ENCODE measurements around the gene CDC45. TPM values are rescaled to one million over a fixed set of nuclear protein-coding genes. Genes with fewer than 3 reads are reported as not detected.

Gene CDC45
- total RNA-seq, 1 experiment from 2014 or later, result 29.1 TPM

- H3F3A ChIP-seq (ENCODE audit: insufficient read depth, low read depth), result no peaks in the 10 kb centered on the region
- intact Hi-C loops (cut with micrococcal nuclease; ENCODE audit: unreplicated experiment), result loop anchor here (2.0 to 10.0 kb wide), 3 partner anchors 155 to 299 kb away; partner anchors contain the start of genes CLTCL1 and SLC25A1
- H4K20me1 ChIP-seq (ENCODE audit: insufficient read depth), result peaks cover 24% of the 10 kb centered on the region
- H3K4me2 ChIP-seq, result peak overlapping the region; percentile 96
- BruUV-seq (replicated peaks), result no TSS peak
- H3K27me3 ChIP-seq (ENCODE audit: insufficient read depth, low read depth), result no peaks in the 10 kb centered on the region
- peaks cover 15% of the 10 kb centered on the region for H3K4me1 ChIP-seq (replicated peaks; ENCODE audit: insufficient read depth)
- DNase-seq, result no peak
- CTCF ChIA-PET, result interaction anchor here (0.5 to 1.5 kb wide), 2 partner anchors 333 to 1116 kb away, joined by 4 to 16 read pairs; partner anchors contain the start of gene ESS2
- H3K4me3 ChIP-seq, result peak overlapping the region; percentile 75
- POLR2A ChIA-PET (ENCODE audit: unreplicated experiment), result interaction anchor here (0.7 kb wide), 1 partner anchor 12 kb away, joined by 4 read pairs; no protein-coding TSS in a partner anchor
- H3K9me2 ChIP-seq (ENCODE audit: insufficient read depth), result no peaks in the 10 kb centered on the region
- H3K36me3 ChIP-seq (ENCODE audit: low read depth), result no peaks in the 10 kb centered on the region
- peaks cover 48% of the 10 kb centered on the region for H3K79me2 ChIP-seq (ENCODE audit: low read depth)
- no peaks in the 10 kb centered on the region for H3K9me3 ChIP-seq (ENCODE audit: insufficient read depth, low read depth)
- H3K27ac ChIP-seq, result no peak overlapping the region
- TF ChIP-seq EZH2 (IDR thresholded peaks at IDR 0.05; ENCODE audit: low read depth), result no peak
- TF ChIP-seq CTCF (conservative IDR thresholded peaks at IDR 0.05), result no peak; the same call in 1 of the 2 replicates
- H2AFZ ChIP-seq, result no peak overlapping the region
Observed at GRCh38 chr22:19477321-19478044, 2.2 kb upstream of the CDC45 start.

DNA sequence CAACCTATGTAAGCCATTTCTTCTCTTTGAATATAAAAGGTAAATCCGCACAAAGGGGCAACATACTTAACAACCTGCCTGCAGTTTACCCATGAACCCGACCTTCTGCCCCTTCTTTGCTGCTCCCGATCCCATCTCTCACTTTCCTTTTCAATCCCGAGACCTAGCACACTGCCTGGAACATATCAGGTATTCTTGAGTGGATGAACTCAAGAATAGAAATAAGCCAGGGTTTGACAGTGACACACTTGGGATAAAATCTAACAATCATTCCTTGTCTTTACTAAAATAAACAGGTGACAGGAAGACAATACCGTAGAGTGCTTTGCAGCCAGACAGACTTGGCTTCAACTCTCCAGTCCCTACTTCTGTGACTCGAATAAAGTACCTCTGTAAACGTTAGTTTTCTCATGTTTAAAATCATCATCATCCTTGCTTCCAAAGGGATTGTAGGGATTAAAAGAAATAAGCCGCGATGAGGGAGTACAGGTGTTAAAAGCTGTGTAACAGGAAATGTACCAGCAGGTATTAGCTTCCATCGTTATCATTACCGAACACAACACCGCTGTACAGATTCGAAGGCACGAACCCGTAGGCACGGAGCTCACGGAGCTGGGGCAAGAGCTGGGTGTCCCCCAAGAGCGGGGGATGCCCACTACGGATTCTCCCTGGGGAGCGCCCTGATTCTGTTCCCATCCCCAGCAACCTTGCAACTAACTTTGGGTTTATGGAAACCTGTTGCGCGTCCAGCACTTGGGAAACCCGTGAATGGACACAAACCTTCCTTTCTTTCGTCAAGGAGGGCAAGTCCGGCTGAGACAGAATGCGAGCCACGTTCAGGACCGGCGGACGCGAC, 1.4 kb upstream of the CDC45 start:
- H3K4me1 ChIP-seq (replicated peaks; ENCODE audit: insufficient read depth), result peaks cover 15% of the 10 kb centered on the region
- H3K4me2 ChIP-seq, result peak overlapping the region; percentile 96
- H2AFZ ChIP-seq, result peak overlapping the region; percentile 86
- intact Hi-C loops (cut with micrococcal nuclease; ENCODE audit: unreplicated experiment), result loop anchor here (2.0 to 10.0 kb wide), 3 partner anchors 154 to 299 kb away; partner anchors contain the start of genes CLTCL1 and SLC25A1
- H4K20me1 ChIP-seq (ENCODE audit: insufficient read depth), result peaks cover 24% of the 10 kb centered on the region
- no peaks in the 10 kb centered on the region for H3K27me3 ChIP-seq (ENCODE audit: insufficient read depth, low read depth)
- H3K27ac ChIP-seq, result peak overlapping the region; percentile 92
- TSS peak; percentile 48 for BruUV-seq (replicated peaks)
- DNase-seq, result no peak
- H3K36me3 ChIP-seq (ENCODE audit: low read depth), result no peaks in the 10 kb centered on the region
- ChIA-PET POLR2A (ENCODE audit: unreplicated experiment) (interaction anchor here (0.7 kb wide), 1 partner anchor 293 kb away, joined by 5 read pairs; no protein-coding TSS in a partner anchor), CTCF (interaction anchor here (0.5 to 1.5 kb wide), 3 partner anchors 334 to 1585 kb away, joined by 3 to 16 read pairs (median 4); partner anchors contain the start of gene ESS2)
- TF ChIP-seq CTCF (conservative IDR thresholded peaks at IDR 0.05) (no peak), EZH2 (IDR thresholded peaks at IDR 0.05; ENCODE audit: low read depth) (no peak)
- H3K79me2 ChIP-seq (ENCODE audit: low read depth), result peaks cover 48% of the 10 kb centered on the region
- H3K4me3 ChIP-seq, result peak overlapping the region; percentile 75
- no peaks in the 10 kb centered on the region for H3K9me3 ChIP-seq (ENCODE audit: insufficient read depth, low read depth)
- no peaks in the 10 kb centered on the region for H3F3A ChIP-seq (ENCODE audit: insufficient read depth, low read depth)
- no peaks in the 10 kb centered on the region for H3K9me2 ChIP-seq (ENCODE audit: insufficient read depth)

- CTCF ChIA-PET, result interaction anchor here (0.5 to 1.5 kb wide), 2 partner anchors 334 to 1585 kb away, joined by 3 to 4 read pairs; partner anchors contain the start of gene ESS2
- Histone ChIP-seq H3K4me2 (peak within 1 kb of the TSS; percentile 96), H3K27me3 (ENCODE audit: insufficient read depth, low read depth) (no peaks in the 10 kb centered on the region), H3K79me2 (ENCODE audit: low read depth) (peaks cover 48% of the 10 kb centered on the region), H3K27ac (peak within 1 kb of the TSS; percentile 92), H3K36me3 (ENCODE audit: low read depth) (no peaks in the 10 kb centered on the region), H3K9me3 (ENCODE audit: insufficient read depth, low read depth) (no peaks in the 10 kb centered on the region), H3K4me1 (replicated peaks; ENCODE audit: insufficient read depth) (peaks cover 15% of the 10 kb centered on the region), H4K20me1 (ENCODE audit: insufficient read depth) (peaks cover 22% of the 10 kb centered on the region), H3F3A (ENCODE audit: insufficient read depth, low read depth) (no peaks in the 10 kb centered on the region), H2AFZ (peak within 1 kb of the TSS; percentile 92), H3K9me2 (ENCODE audit: insufficient read depth) (no peaks in the 10 kb centered on the region), H3K4me3 (peak within 1 kb of the TSS; percentile 75)
- intact Hi-C loops (cut with micrococcal nuclease; ENCODE audit: unreplicated experiment), result loop anchor here (2.0 to 10.0 kb wide), 3 partner anchors 153 to 300 kb away; partner anchors contain the start of genes CLTCL1 and SLC25A1
- TF ChIP-seq EZH2 (IDR thresholded peaks at IDR 0.05; ENCODE audit: low read depth) (no peak), CTCF (conservative IDR thresholded peaks at IDR 0.05) (no peak)
- no TSS peak for BruUV-seq (replicated peaks)
- POLR2A ChIA-PET (ENCODE audit: unreplicated experiment), result interaction anchor here (0.6 to 0.7 kb wide), 2 partner anchors 32 to 294 kb away, joined by 3 to 5 read pairs; no protein-coding TSS in a partner anchor
- peak; percentile 53 to 69 for DNase-seq
Observed at GRCh38 chr22:19478901-19479354, 792 bp upstream of the CDC45 start, which contains the start of gene UFD1. Gene UFD1, minus strand, starts transcription at chr22:19479193. Its CDS starts 108 bp downstream, at chr22:19479085.
